ENCODE results near the gene VWA8.

The VWA8 gene

DNA sequence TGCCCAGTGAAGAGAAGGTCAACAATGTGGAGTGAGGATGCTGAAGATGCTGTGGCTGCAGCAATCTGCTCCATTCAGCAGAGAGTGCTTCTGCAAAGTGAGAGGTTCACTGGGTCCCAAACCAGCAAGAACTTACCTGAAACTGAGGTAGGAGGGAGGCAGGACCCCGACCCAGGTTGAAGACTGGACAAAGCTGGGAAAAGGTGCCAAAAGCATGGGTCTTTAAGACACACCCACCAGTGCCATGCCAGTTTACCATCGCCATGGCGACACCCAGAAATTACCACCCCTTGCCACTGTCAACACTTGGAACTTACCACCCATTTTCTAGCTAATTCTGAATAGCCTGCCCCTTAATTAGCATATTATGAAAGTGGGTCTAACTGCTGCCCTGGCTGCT, 432.9 kb downstream of the VWA8 start:
- Histone ChIP-seq H3K9ac (ENCODE audit: low read depth in 1 of 2, low read length in 2 of 2) (no peak overlapping the region), H3K9me3 (ENCODE audit: control insufficient read depth in 2 of 2, low read length in 2 of 2) (no peaks in the 10 kb centered on the region), H3K4me3 (ENCODE audit: low read length in 2 of 2) (no peak overlapping the region), H3K36me3 (ENCODE audit: control insufficient read depth in 2 of 2, insufficient read depth in 2 of 2, low read length in 2 of 2) (no peaks in the 10 kb centered on the region), H3K27ac (ENCODE audit: low read depth in 2 of 2, low read length in 2 of 2) (no peak overlapping the region), H3K27me3 (ENCODE audit: control insufficient read depth in 2 of 2, insufficient read depth in 2 of 2, low read length in 2 of 2) (peaks cover 0 to 2% of the 10 kb centered on the region in 2 donors), H3K4me1 (ENCODE audit: control insufficient read depth in 2 of 2, insufficient read depth in 2 of 2, low read length in 2 of 2) (no peaks in the 10 kb centered on the region)

- H3K4me3 ChIP-seq (ENCODE audit: low read length in 2 of 2), result no peak overlapping the region
- no peaks in the 10 kb centered on the region for H3K9me3 ChIP-seq (ENCODE audit: control insufficient read depth in 2 of 2, low read length in 2 of 2)
- no peak overlapping the region for H3K27ac ChIP-seq (ENCODE audit: low read depth in 2 of 2, low read length in 2 of 2)
- H3K4me1 ChIP-seq (ENCODE audit: control insufficient read depth in 2 of 2, insufficient read depth in 2 of 2, low read length in 2 of 2), result no peaks in the 10 kb centered on the region
- no peak overlapping the region for H3K9ac ChIP-seq (ENCODE audit: low read depth in 1 of 2, low read length in 2 of 2)
- no peaks in the 10 kb centered on the region for H3K36me3 ChIP-seq (ENCODE audit: control insufficient read depth in 2 of 2, insufficient read depth in 2 of 2, low read length in 2 of 2)
- H3K27me3 ChIP-seq (ENCODE audit: control insufficient read depth in 2 of 2, insufficient read depth in 2 of 2, low read length in 2 of 2), result no peaks in the 10 kb centered on the region
These were observed 440.0 kb downstream of the VWA8 start for GRCh38 chr13:41520660-41521630.

DNA sequence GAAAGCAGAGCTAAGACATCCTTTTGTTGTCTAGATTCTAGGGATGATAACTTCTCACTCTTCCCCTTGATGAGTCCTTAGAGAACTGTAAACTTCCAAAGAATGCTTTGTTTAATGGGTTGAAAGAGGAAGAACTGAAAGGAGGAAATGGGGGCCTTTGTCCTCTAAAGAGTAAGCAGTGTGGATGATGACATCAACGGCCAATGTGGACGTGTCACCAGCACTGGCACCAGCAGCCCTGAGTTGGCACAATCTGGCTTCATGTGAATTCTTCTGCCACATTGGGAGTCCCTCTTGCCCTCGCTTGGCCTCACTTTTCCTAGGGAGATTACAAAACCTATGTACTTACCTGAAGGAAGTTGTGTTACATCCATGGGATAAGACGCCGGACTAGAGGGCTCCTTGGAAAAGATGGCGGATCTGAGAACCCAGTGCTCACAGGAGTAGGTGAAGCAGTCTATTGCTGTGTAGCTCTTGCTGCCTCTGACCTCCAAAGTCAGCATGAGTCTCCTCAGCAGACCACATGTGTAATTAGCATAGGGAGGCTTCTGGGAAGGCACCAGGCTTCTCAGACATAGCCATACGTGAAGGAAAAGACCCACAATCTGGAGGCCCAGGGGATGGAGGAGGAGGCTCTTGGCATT, 440.8 kb downstream of the VWA8 start:
- Histone ChIP-seq H3K36me3 (ENCODE audit: control insufficient read depth in 2 of 2, insufficient read depth in 2 of 2, low read length in 2 of 2) (no peaks in the 10 kb centered on the region), H3K4me3 (ENCODE audit: low read length in 2 of 2) (no peak overlapping the region), H3K27ac (ENCODE audit: low read depth in 2 of 2, low read length in 2 of 2) (no peak overlapping the region), H3K4me1 (ENCODE audit: control insufficient read depth in 2 of 2, insufficient read depth in 2 of 2, low read length in 2 of 2) (no peaks in the 10 kb centered on the region), H3K27me3 (ENCODE audit: control insufficient read depth in 2 of 2, insufficient read depth in 2 of 2, low read length in 2 of 2) (no peaks in the 10 kb centered on the region), H3K9ac (ENCODE audit: low read depth in 1 of 2, low read length in 2 of 2) (no peak overlapping the region), H3K9me3 (ENCODE audit: control insufficient read depth in 2 of 2, low read length in 2 of 2) (no peaks in the 10 kb centered on the region)
